Measurements from ENCODE around the gene ATXN1. TPM values are rescaled to one million over a fixed set of nuclear protein-coding genes. Genes with fewer than 3 reads are reported as not detected.
"Not testable (repeated sequence)": the region's sequence is repeated elsewhere in the genome, so short reads cannot be mapped to it uniquely, and the experiment has no call there.

Gene ATXN1
- polyA plus RNA-seq, 12 donors: 13.3 to 51.7 (median 17.6) TPM

- no peak for DNase-seq
Observed at GRCh38 chr6:16723826-16724225, 37.4 kb downstream of the ATXN1 start.

DNA sequence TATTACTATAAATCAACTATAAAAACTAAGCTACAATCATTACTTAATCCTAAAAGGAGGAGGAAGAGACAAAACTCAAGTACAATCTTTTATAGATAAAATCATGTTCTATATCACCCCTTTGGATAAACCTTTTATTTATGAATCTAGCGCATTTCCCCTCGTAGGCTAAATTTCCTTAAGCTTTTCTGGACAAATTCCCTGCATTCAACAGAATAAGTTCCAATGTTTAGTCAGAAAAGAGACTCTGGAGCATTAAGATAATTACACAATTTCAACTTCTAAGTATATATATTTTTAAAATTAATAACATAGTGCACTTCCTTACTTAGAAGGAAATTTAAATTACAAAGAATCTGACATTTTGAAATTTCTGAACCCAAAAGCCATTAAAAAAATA, 37.9 kb downstream of the ATXN1 start:
- DNase-seq: no peak

DNA sequence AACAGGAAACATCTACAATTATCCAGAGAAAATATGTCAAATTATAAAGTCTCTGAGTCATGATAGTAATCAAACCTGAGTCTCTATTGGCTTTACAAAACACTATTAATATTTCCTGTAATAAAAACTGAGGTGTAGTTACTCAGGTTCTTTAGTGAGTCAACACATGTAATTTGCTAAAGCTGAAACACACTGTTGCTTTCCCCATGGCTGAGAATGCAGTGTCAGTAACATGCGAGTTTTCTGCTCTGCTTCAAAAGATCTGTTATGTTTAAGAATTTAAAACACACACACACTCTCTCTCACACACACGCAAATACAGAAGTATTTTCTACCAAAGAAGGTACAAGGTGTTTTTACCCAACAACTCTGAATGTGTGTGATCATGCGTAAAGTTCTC, 38.6 kb downstream of the ATXN1 start:
- DNase-seq: no peak

GRCh38 chr6:16721977-16722376, 39.3 kb downstream of the ATXN1 start:
- DNase-seq: no peak

DNA sequence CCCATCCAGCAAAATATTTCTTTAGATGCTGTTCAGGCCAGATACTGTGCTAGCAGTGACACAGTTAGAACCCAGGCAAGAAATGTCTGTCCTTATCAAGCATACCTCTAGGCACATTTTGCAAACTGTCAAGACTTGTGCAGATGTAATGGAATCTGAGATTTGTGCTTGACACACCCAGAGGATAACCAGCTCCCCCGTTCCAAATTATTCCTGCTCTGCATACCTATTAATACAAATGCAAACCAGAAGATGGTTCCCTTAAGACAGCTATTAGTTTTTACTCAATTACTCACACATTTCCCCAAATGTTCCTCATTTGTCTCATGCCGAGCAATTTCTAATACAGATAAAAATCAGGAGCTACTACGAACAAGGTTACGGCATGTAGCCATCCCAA, 40.4 kb downstream of the ATXN1 start:
- DNase-seq: no peak

- DNase-seq: no peak
Observed at GRCh38 chr6:16719488-16719887, 41.8 kb downstream of the ATXN1 start.

DNA sequence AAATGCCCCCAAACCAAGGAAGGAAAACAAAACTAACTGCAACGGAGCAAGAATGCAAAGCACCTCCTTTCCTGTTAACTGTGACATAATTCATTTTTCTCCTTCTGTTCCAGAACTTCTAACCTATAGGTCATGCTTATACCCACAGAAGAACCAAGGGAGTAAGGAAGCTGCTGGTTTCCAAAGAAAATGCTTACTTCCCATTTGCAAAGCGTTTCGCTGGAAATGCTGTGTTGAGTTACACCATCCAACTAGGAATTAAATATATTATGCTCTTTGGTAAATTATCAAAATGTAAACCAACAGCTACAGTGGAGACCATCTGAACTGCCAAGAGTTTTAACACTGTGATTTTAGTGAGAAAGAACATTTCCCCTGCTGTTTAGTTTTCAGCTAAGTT, 42.9 kb downstream of the ATXN1 start:
- no peak for DNase-seq

DNA sequence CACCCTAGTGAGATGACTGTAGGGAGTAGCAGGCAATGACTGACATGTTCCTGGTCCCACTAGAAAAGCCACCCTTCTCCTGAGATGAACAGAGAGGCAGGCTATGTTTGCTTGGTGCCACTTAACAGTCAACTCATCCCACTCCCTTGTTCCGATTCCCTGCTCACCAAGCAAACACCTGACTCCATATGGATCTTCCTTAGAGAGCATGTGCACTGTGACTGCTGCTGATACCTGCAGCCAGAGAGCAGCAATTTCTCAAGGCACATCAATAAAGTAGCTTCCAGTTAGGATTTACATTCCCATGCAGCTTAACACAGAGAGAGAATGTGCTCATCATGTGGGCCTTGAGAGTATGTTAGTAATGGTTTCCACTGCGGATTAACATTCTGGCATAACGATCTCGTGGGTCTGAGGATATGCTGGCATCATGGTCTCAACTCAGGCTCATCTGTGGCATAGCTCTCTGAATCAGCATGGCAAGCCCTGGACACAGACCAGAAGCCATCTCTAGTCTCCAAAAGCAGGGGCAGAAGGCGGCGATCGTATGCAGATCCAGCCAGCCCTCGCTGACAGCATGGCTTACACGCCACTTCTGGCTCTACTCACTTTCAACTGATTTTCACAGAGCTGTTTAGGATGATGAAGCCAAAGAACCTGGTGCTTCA, 43.9 kb downstream of the ATXN1 start:
- no peak for DNase-seq

DNA sequence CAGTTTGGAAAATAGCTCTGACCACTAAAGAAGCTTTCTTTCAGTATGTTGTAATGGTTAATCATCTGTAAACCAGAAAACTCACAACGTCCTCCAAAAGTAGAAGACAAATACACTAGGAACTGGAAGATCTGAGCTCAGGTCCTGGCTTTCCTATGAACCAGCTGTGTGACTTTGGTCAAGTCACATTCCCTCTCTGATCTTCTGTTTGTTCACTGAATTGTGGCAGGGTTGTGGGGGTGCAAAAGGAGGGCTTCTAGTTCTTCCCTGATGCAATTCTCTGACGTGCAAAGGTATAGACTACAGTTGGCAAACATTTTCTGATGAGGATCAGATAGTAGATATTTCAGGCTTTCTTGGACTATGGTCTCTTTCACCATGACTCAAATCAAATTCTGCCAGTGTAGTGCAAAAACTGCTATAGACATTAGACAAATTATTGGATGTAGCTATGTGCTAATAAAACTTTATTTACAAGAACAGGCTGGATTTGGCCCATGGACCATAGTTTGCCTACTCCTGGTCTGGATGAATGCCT, 44.9 kb downstream of the ATXN1 start:
- DNase-seq: no peak

DNA sequence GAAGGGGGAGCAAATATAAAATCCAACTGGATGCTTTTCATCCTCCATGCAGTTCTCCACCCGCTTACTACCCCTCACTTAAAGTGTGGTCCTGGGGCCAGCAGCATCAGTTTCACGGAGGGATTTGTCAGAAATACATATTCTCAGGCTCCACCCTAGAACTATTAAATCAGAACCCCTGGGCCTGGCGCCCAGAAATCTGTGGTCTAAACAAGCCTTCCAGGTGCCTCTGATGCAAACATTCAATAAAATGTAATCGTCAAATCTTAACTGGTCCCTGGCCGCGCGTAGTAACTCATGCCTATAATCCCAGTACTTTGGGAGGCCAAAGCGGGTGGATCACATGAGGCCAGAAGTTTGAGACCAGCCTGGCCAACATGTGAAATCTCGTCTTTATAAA, 47.7 kb downstream of the ATXN1 start:
- no peak for DNase-seq

DNA sequence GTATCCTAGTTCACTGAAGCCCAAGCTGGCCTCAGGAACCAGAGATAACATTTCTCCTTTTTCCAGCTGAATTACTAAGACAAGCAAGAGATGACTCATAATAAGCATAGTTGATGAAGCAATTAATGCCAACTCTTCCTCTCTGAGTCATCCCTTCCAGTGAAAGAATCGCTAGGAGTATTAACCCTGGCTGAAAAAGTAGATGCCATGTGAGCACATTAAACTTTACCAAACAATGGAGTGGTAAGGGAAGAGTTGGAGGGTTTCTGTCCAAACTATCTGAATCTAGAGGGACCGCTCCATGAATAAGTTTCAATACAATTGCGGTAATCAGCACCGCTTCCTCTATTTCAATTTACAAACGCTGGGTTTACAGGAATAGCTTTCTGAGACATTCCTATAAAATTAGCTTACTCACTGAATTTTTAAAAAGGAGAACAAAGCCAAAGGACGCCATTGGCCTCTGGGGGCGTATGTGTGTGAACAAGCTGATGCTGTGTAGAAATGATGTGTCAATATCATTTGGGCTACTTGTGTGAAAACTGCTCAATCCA, 48.3 kb downstream of the ATXN1 start:
- DNase-seq: no peak

- no peak for DNase-seq
Observed at GRCh38 chr6:16712255-16712930, 48.9 kb downstream of the ATXN1 start.

DNA sequence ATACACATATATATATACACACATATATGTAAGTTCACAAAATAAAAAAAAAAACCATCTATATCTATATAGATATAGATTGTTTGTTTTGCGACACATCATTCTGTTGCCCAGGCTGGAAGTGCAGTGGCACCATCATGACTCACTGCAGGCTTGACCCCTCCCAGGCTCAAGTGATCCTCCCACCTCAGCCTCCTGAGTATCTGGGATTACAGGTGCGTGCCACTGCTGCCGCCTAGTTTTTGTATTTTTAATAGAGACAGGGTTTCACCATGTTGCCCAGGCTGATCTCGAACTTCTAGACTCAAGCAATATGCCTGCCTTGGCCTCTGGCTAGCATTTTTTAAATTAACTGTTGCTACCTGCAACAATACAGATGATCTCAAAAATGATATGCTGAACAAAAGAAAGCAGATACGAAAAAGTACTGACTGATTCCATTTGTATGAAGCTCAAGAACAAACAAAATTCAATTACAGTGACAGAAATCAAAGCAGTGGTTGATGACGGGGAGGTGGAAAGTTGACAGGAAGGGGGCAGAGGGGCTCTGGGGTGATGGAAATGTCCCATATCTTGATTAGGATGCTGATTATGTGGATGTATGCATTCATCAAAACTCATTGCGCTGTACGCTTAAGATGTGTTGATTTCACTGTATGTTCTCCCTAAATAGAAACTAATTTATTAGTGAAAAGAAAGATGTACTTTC, 49.6 kb downstream of the ATXN1 start:
- no peak for DNase-seq

DNA sequence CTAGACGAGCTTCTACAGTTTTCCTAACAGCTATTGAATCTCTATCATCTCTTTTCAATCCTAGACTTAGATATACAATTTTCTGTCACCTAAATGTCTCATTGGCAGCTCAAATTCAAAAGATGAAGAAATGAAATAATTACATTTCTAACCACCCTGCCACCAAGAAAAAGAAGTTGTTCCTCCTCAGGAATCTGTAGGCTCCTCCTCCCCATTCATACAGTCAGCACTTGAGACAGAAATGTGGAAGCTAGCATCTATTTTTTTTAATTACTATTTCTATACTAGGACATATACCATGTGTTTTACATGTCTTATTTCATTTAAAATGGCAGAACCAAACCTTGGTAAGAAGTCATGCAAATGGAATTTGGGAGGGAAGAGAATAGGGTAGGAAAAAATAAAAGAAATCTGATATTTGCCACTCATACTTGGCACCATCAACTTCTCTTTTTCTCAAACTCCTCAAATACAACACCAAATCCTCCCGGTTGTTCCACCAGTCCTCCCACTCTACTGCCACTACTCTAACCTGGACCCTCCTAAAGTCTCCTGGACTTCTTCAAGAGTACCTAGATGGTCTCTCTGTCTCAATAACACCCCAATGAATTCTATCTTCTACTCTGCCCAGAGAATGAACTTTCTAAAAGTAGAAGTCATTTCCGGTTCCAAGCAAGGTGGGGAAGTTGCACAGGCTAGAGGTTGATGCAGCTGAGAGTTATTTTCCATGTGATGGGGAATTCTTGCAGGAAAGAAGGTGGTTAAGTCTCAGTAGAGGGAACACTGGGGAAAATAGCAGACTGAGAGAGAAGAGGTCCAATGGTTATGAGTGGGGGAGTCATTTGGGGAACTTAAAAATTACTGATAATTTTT, 54.1 kb downstream of the ATXN1 start:
- no peak for DNase-seq

GRCh38 chr6:16706491-16706890, 54.8 kb downstream of the ATXN1 start:
- not testable (repeated sequence) for DNase-seq

DNA sequence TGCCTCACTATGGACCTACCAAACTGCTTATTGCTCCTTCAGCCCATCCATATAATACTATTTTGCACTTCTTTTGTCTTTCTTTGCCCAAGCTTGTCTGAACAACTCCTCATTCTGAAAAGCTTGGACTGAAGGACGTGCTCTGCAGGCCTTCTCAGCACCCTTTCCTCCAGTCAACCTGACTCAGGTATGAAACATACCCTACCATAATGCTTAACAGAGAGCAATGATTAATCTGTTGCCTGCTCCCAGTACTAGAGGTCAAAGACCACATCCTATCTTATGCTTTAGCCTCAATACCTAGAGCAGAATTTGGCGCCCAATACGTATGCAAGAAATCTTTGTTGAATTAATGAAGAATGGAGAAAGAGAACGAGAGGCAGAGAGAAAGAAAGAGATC, 55.2 kb downstream of the ATXN1 start:
- no peak for DNase-seq

- no peak for DNase-seq
Observed at GRCh38 chr6:16705081-16705993, 55.9 kb downstream of the ATXN1 start.

DNA sequence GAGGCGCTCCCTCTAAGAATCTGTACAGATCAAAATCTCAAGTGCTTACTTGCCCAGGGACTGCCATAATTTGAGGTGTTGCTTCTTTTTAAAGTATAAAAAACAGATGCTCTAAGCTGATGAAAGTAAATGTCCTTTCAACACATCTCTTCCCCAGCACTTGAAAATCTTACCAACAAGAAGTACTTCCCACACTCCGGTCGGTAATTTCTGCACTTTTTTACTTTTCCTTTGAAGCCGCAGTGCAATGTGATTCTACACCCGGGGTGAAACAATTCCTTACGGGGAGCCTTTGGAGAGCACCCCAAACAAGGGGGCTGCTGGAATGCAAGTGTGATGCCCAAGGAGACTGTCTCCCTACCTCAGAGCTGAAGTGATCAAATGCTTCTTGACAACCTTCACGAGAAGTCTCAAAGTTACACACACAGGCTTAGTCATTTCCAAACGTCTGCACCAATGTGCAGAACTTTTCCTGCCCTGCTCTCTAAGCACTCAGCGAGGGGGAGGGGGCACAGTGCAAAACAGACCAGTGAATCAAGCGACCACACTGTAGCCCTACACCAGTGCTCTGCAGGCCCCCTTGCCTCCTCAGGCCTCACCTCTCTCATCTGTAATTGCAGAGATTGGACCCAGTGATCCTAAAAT, 56.7 kb downstream of the ATXN1 start:
- DNase-seq: no peak

GRCh38 chr6:16702627-16703378, 58.5 kb downstream of the ATXN1 start:
- not testable (repeated sequence) for DNase-seq
